C4-2B (cell line): ENCODE measurements around the gene NCK1.

Source experiments
- CTCF ChIP-seq: fragments of 450-650 bp; conservative IDR thresholded peaks from 2 replicates; pipeline ENCODE4 v1.5.1; 2017; ENCODE audit warnings: mild to moderate bottlenecking
- ZFX ChIP-seq: fragments of 450-650 bp; IDR thresholded peaks from 2 replicates; pipeline ENCODE4 v1.6.1; 2017

- TF ChIP-seq CTCF: no peak
- no peak for TF ChIP-seq ZFX
Measured at GRCh38 chr3:136958939-136959338, 96.9 kb downstream of the NCK1 start.
